H1 (cell line): ENCODE data around the gene GABBR1.

Experiments
- CTCF ChIP-seq, 3 experiments: IDR thresholded peaks; 1 replicate in 2 of 3; 2 replicates in 1 of 3; pipeline versions ENCODE4 v1.5.1 to v1.6.1; 2011; ENCODE audit warnings: low read length in 3 of 3, mild to moderate bottlenecking in 3 of 3, inconsistent platforms in 2 of 3, low read depth in 1 of 3, moderate library complexity in 1 of 3; ENCODE audit not compliant: insufficient read depth in 1 of 3; ENCODE audit errors: control extremely low read depth in 1 of 3
- GABPA ChIP-seq: IDR thresholded peaks from 2 replicates; pipeline ENCODE4 v1.6.1; 2011; ENCODE audit warnings: mild to moderate bottlenecking, low read length, moderate library complexity, borderline replicate concordance; ENCODE audit not compliant: insufficient read depth
- JUND ChIP-seq: IDR thresholded peaks from 2 replicates; pipeline ENCODE4 v1.6.1; 2011; ENCODE audit warnings: mild to moderate bottlenecking, improper control_type of control experiment, low read length
- TAF7 ChIP-seq: optimal IDR thresholded peaks from 2 replicates; pipeline ENCODE3; 2011; ENCODE audit warnings: low read depth, mild to moderate bottlenecking, inconsistent platforms, low read length, moderate library complexity, borderline replicate concordance
- USF2 ChIP-seq: IDR thresholded peaks from 2 replicates; pipeline ENCODE4 v1.6.1; 2011; ENCODE audit warnings: low read length, improper control_type of control experiment

GRCh38 chr6:29630315-29630714 lies 2.7 kb downstream of the GABBR1 start:
- no peak for TF ChIP-seq CTCF (IDR thresholded peaks at IDR 0.05; ENCODE audit: control extremely low read depth in 1 of 3, insufficient read depth in 1 of 3, low read depth in 1 of 3, low read length in 3 of 3)
- no peak for TF ChIP-seq JUND
- TF ChIP-seq USF2 = no peak
- TF ChIP-seq GABPA = no peak
- no peak for TF ChIP-seq TAF7
